ENCODE measurements around the gene PTGES2.
"Not testable (repeated sequence)": the region's sequence is repeated elsewhere in the genome, so short reads cannot be mapped to it uniquely, and the experiment has no call there.

Gene PTGES2

GRCh38 chr9:128136816-128137793, 9.6 kb upstream of the PTGES2 start:
- H3K9me3 ChIP-seq, result no peaks in the 10 kb centered on the region
- H3K4me3 ChIP-seq, result no peak overlapping the region
- no peaks in the 10 kb centered on the region for H3K36me3 ChIP-seq
- H3K27ac ChIP-seq, result no peak overlapping the region
- intact Hi-C loops (cut with DNase I; ENCODE audit: low total_unique reads), result no loop called here
- DNase-seq, result no peak
- TF ChIP-seq, protein P1, sequence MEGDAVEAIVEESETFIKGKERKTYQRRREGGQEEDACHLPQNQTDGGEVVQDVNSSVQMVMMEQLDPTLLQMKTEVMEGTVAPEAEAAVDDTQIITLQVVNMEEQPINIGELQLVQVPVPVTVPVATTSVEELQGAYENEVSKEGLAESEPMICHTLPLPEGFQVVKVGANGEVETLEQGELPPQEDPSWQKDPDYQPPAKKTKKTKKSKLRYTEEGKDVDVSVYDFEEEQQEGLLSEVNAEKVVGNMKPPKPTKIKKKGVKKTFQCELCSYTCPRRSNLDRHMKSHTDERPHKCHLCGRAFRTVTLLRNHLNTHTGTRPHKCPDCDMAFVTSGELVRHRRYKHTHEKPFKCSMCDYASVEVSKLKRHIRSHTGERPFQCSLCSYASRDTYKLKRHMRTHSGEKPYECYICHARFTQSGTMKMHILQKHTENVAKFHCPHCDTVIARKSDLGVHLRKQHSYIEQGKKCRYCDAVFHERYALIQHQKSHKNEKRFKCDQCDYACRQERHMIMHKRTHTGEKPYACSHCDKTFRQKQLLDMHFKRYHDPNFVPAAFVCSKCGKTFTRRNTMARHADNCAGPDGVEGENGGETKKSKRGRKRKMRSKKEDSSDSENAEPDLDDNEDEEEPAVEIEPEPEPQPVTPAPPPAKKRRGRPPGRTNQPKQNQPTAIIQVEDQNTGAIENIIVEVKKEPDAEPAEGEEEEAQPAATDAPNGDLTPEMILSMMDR (IDR thresholded peaks at IDR 0.05), result no peak
- H3K4me1 ChIP-seq, result peaks cover 0 to 5% (median 0%) of the 10 kb centered on the region in 4 donors
- peaks cover 0 to 2% of the 10 kb centered on the region in 2 donors for H3K27me3 ChIP-seq

- H3K36me3 ChIP-seq; H3K9me3 ChIP-seq; H3K4me3 ChIP-seq; H3K27me3 ChIP-seq; DNase-seq; intact Hi-C loops (cut with DNase I; ENCODE audit: low total_unique reads); H3K27ac ChIP-seq; H3K4me1 ChIP-seq: not testable (repeated sequence)
Observed at GRCh38 chr9:128135561-128135960, 8.0 kb upstream of the PTGES2 start.

GRCh38 chr9:128132139-128132538, 4.6 kb upstream of the PTGES2 start:
- H3K27ac ChIP-seq, result not testable (repeated sequence)

GRCh38 chr9:128131346-128131745, 3.8 kb upstream of the PTGES2 start:
- DNase-seq; H3K27ac ChIP-seq; intact Hi-C loops (cut with DNase I; ENCODE audit: low total_unique reads); H3K27me3 ChIP-seq; H3K9me3 ChIP-seq; H3K4me3 ChIP-seq; H3K36me3 ChIP-seq: not testable (repeated sequence)
- H3K4me1 ChIP-seq, result peaks cover 0 to 26% (median 14%) of the 10 kb centered on the region in 4 donors

More at GRCh38 chr9:128132139-128132538, 4.6 kb upstream of the PTGES2 start:
- H3K27me3 ChIP-seq; intact Hi-C loops (cut with DNase I; ENCODE audit: low total_unique reads); H3K36me3 ChIP-seq; H3K9me3 ChIP-seq; H3K4me3 ChIP-seq; DNase-seq: not testable (repeated sequence)
- peaks cover 0 to 19% (median 7%) of the 10 kb centered on the region in 4 donors for H3K4me1 ChIP-seq

GRCh38 chr9:128130651-128131050, 3.1 kb upstream of the PTGES2 start:
- DNase-seq; H3K36me3 ChIP-seq; H3K4me3 ChIP-seq; H3K27me3 ChIP-seq; intact Hi-C loops (cut with DNase I; ENCODE audit: low total_unique reads); H3K9me3 ChIP-seq; H3K27ac ChIP-seq: not testable (repeated sequence)
- H3K4me1 ChIP-seq, result peaks cover 0 to 30% (median 20%) of the 10 kb centered on the region in 4 donors

- DNase-seq, result peak in 1 of 2 donors; percentile 45
- intact Hi-C loops (cut with DNase I; ENCODE audit: low total_unique reads), result not testable (repeated sequence)
- peaks cover 0 to 32% (median 26%) of the 10 kb centered on the region in 4 donors for H3K4me1 ChIP-seq
Observed at GRCh38 chr9:128129976-128130590, 2.6 kb upstream of the PTGES2 start.

GRCh38 chr9:128128836-128129590, 1.5 kb upstream of the PTGES2 start:
- Histone ChIP-seq H3K9me3 (no peaks in the 10 kb centered on the region), H3K27me3 (peaks cover 0 to 6% of the 10 kb centered on the region in 2 donors), H3K27ac (peak overlapping the region; percentile 89 to 91), H3K4me3 (peak overlapping the region; percentile 74 to 97), H3K36me3 (peaks cover 0 to 9% (median 7%) of the 10 kb centered on the region in 3 donors), H3K4me1 (peaks cover 0 to 36% (median 27%) of the 10 kb centered on the region in 4 donors)
- no peak for DNase-seq
- TF ChIP-seq, protein P1 (IDR thresholded peaks at IDR 0.05), result no peak
- intact Hi-C loops (cut with DNase I; ENCODE audit: low total_unique reads), result no loop called here

More at GRCh38 chr9:128129976-128130590, 2.6 kb upstream of the PTGES2 start:
- not testable (repeated sequence) for H3K9me3 ChIP-seq, H3K27me3 ChIP-seq, H3K27ac ChIP-seq, H3K36me3 ChIP-seq, H3K4me3 ChIP-seq
- TF ChIP-seq, protein P1 (IDR thresholded peaks at IDR 0.05), result peak in 1 of 2 experiments; percentile 44

All from tibial artery (tissue), 4 donors.